Ovary (tissue), 9 donors: Measurements from ENCODE around the gene PRAMEF10. TPM values are rescaled to one million over a fixed set of nuclear protein-coding genes. Genes with fewer than 3 reads are reported as not detected.
"Not testable (repeated sequence)": the region's sequence is repeated elsewhere in the genome, so short reads cannot be mapped to it uniquely, and the experiment has no call there.

Experiments
- DNase-seq, 5 donors: peaks; one replicate each; pipeline ENCODE4 v3.0.0-alpha.2; 2019 to 2020
- H3K27ac ChIP-seq, 2 donors: fragments of 200-600 bp; one replicate each; pipeline versions ENCODE4 v1.5.1 to v1.8.0; 2019 to 2022
- H3K27me3 ChIP-seq: fragments of 200-600 bp; one replicate; pipeline ENCODE4 v1.8.0; 2022
- H3K36me3 ChIP-seq: fragments of 200-600 bp; sonication (generic); one replicate; pipeline ENCODE4 v1.5.1; 2019
- H3K4me1 ChIP-seq: one replicate; pipeline ENCODE4 v1.8.1; 2013; ENCODE audit warnings: mild to moderate bottlenecking, moderate library complexity; ENCODE audit not compliant: insufficient read depth
- H3K4me3 ChIP-seq: fragments of 200-600 bp; sonication (generic); one replicate; pipeline ENCODE4 v1.5.1; 2017
- H3K9me3 ChIP-seq, 2 donors: fragments of 200-600 bp in 1 of 2; sonication (generic) in 1 of 2; one replicate each; pipeline versions ENCODE4 v1.5.1 to v1.8.1; 2013 to 2019; ENCODE audit warnings: mild to moderate bottlenecking in 1 of 2, moderate library complexity in 1 of 2
- EP300 ChIP-seq: sonication (generic); formaldehyde crosslinking; IDR thresholded peaks from one replicate; pipeline ENCODE4 v1.6.1; 2017; ENCODE audit warnings: antibody characterized with exemption
- POLR2A ChIP-seq: fragments of 450-650 bp; IDR thresholded peaks from one replicate; pipeline ENCODE4 v1.6.1; 2017; ENCODE audit warnings: antibody characterized with exemption, mild to moderate bottlenecking, moderate library complexity
- WGBS, 3 donors: extraction: QIAGEN DNeasy Blood & Tissue Kit in 1 of 3; methylation state at CpG; one replicate each; pipeline versions ENCODE4 v1.1.5 to v1.1.7; 2013 to 2017; 5-methylcytosine and 5-hydroxymethylcytosine counted together
- intact Hi-C, 4 donors: fragments of 100-400 bp; cut with DNase I; formaldehyde crosslinking; loops; one replicate each; pipeline versions ENCODE4 v1.11.0 to v1.15.1; 2022 to 2023
- polyA plus RNA-seq, 2 donors: library from polyadenylated mRNA; stranded (reverse); fragments of 200-250 nt in 1 of 2; fragments of 350-450 nt in 1 of 2; fragmentation: Illumina TruSeq in 1 of 2; extraction: RNeasy Lipid Tissue Mini Kit (QIAGEN cat#74804) in 1 of 2; gene quantifications; one replicate each; pipeline ENCODE4 v1.2.3, GENCODE V29; 2013 to 2014
- small RNA-seq: library from RNA; depleted of rRNA; stranded (forward); fragments of <200 nt; gene quantifications from one replicate; pipeline ENCODE3, GENCODE V24; 2016
- total RNA-seq, 7 donors: library from RNA; depleted of rRNA in 2 of 7; stranded (reverse); fragments of >200 nt in 2 of 7; fragmentation: NEBNext Ultra II Directional in 3 of 7; extraction: Animal tissue kit (Norgen Biotek cat#: 25700) in 3 of 7; gene quantifications; one replicate each; pipeline versions ENCODE4 v1.1.0 to v1.2.4, GENCODE V29; 2016 to 2023
- TF ChIP-seq, protein P1 (sequence below), 3 donors: fragments of 450-650 bp in 2 of 3; fragments of 200-600 bp in 1 of 3; IDR thresholded peaks; one replicate each; pipeline versions ENCODE4 v1.5.1 to v1.8.0; 2016 to 2022; ENCODE audit warnings: antibody characterized with exemption in 3 of 3, mild to moderate bottlenecking in 1 of 3
- donor health status: DM: no; HTN: no; CAD: no; lungs with moderate emphysema.
- donor health status: DM: no; HTN: no; CAD: no.
- donor health status: Bipolar disorder and iron deficiency.
- donor health status: DM: yes; HTN: yes; CAD: no.
- donor health status: DM: no; HTN: no; CAD: no.
- donor health status: DM: yes; HTN: yes; CAD: no.

Gene PRAMEF10
- total and polyA plus RNA-seq, 9 donors, result not detected

DNA sequence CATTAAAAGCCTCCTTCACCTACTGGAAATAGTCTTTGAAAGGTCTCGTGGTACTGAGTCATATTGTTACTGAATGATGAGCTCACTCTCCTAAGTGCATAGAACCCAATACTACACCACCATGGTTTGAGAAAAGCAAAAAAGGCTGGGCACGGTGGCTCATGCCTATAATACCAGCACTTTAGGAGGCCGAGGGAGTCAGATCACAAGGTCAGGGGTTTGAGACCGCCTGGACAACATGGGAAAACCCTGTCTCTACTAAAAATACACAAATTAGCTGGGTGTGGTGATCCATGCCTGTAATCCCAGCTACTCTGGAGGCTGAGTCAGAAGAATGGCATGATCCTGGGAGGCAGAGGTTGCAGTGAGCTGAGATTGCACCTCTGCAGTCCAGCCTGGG, 46.3 kb downstream of the PRAMEF10 start:
- no peak overlapping the region for H3K4me3 ChIP-seq
- intact Hi-C loops, result no loop called here
- H3K27me3 ChIP-seq, result no peaks in the 10 kb centered on the region
- no peaks in the 10 kb centered on the region for H3K36me3 ChIP-seq
- TF ChIP-seq, protein P1, sequence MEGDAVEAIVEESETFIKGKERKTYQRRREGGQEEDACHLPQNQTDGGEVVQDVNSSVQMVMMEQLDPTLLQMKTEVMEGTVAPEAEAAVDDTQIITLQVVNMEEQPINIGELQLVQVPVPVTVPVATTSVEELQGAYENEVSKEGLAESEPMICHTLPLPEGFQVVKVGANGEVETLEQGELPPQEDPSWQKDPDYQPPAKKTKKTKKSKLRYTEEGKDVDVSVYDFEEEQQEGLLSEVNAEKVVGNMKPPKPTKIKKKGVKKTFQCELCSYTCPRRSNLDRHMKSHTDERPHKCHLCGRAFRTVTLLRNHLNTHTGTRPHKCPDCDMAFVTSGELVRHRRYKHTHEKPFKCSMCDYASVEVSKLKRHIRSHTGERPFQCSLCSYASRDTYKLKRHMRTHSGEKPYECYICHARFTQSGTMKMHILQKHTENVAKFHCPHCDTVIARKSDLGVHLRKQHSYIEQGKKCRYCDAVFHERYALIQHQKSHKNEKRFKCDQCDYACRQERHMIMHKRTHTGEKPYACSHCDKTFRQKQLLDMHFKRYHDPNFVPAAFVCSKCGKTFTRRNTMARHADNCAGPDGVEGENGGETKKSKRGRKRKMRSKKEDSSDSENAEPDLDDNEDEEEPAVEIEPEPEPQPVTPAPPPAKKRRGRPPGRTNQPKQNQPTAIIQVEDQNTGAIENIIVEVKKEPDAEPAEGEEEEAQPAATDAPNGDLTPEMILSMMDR (IDR thresholded peaks at IDR 0.05), result no peak
- TF ChIP-seq POLR2A (no peak), EP300 (no peak)
- no peaks in the 10 kb centered on the region for H3K9me3 ChIP-seq
- 59 to 70% (median 59%) methylated on average over 4 of the region's 4 CpGs for WGBS, 3 donors
- H3K27ac ChIP-seq, result no peak overlapping the region
- no peak for DNase-seq
- no peaks in the 10 kb centered on the region for H3K4me1 ChIP-seq

DNA sequence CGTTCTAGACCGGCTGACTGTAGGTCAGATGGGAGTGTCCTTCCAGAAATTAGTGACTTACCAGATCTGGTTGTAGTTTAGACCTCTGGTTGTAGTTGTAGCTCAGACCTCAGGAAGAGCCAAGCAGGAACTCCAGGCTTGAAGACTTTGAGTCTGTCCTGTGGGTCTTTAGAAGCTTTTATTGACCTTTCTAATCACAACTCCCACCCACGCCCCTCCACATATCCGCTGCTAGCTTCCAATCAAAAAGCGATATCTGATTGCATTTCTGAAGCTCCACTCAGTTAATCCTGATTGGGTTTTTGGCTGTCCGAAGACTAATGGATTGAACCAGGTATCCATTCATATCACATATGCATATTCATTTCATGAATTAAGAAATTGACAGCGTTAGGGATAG, 49.5 kb downstream of the PRAMEF10 start, which contains the start of gene HNRNPCL1:
Gene HNRNPCL1, minus strand, starts transcription at position 101 of the 400 bp plus-strand sequence. CDS start 431 bp downstream, outside the sequence.
- intact Hi-C loops, H3K27me3 ChIP-seq, H3K4me1 ChIP-seq, H3K4me3 ChIP-seq, DNase-seq, H3K27ac ChIP-seq, H3K36me3 ChIP-seq, H3K9me3 ChIP-seq: not testable (repeated sequence)
- 81 to 93% (median 81%) methylated on average over 7 of the region's 7 CpGs for WGBS, 3 donors

Small RNA genes within 50 kb of the gene (small RNA-seq; reads per million reads assigned to genes)
- not detected for gene RNU6-1072P

Other genes starting within 250 kb of the PRAMEF10 start
- gene AADACL3, start 182.2 kb downstream of the PRAMEF10 start, total RNA-seq, result not detected
- gene AADACL3, start 182.2 kb downstream of the PRAMEF10 start, polyA plus RNA-seq, result not detected
- 1 to 10 TPM in 1 of 7 donors, under 1 TPM in 3, not detected in 3; 0.32 to 2.2 (median 0.76) TPM for gene CFAP107, start 152.1 kb downstream of the PRAMEF10 start, total RNA-seq
- gene CFAP107, start 152.1 kb downstream of the PRAMEF10 start, polyA plus RNA-seq, result not detected
- not detected for gene PRAMEF12, start 124.5 kb downstream of the PRAMEF10 start, total RNA-seq
- gene PRAMEF12, start 124.5 kb downstream of the PRAMEF10 start, polyA plus RNA-seq, result not detected
- not detected for gene PRAMEF1, start 106.9 kb downstream of the PRAMEF10 start, total RNA-seq
- not detected for gene PRAMEF1, start 106.9 kb downstream of the PRAMEF10 start, polyA plus RNA-seq
- not detected for gene PRAMEF11, start 66.9 kb downstream of the PRAMEF10 start, total RNA-seq
- not detected for gene PRAMEF11, start 66.9 kb downstream of the PRAMEF10 start, polyA plus RNA-seq
- not detected for gene HNRNPCL1, start 49.5 kb downstream of the PRAMEF10 start, total RNA-seq
- gene HNRNPCL1, start 49.5 kb downstream of the PRAMEF10 start, polyA plus RNA-seq, result not detected
- gene PRAMEF2, start 41.2 kb downstream of the PRAMEF10 start, total RNA-seq, result not detected
- gene PRAMEF2, start 41.2 kb downstream of the PRAMEF10 start, polyA plus RNA-seq, result not detected
- gene PRAMEF4, start 12.1 kb downstream of the PRAMEF10 start, total RNA-seq, result not detected
- gene PRAMEF4, start 12.1 kb downstream of the PRAMEF10 start, polyA plus RNA-seq, result not detected
- gene PRAMEF7, start 18.3 kb upstream of the PRAMEF10 start, total RNA-seq, result not detected
- not detected for gene PRAMEF7, start 18.3 kb upstream of the PRAMEF10 start, polyA plus RNA-seq
- not detected for gene PRAMEF6, start 49.3 kb upstream of the PRAMEF10 start, total RNA-seq
- gene PRAMEF6, start 49.3 kb upstream of the PRAMEF10 start, polyA plus RNA-seq, result not detected
- gene PRAMEF27, start 158.3 kb upstream of the PRAMEF10 start, total RNA-seq, result not detected
- gene PRAMEF27, start 158.3 kb upstream of the PRAMEF10 start, polyA plus RNA-seq, result not detected
- not detected for gene HNRNPCL3, start 162.5 kb upstream of the PRAMEF10 start, total RNA-seq
- gene HNRNPCL3, start 162.5 kb upstream of the PRAMEF10 start, polyA plus RNA-seq, result not detected
- gene PRAMEF25, start 172.5 kb upstream of the PRAMEF10 start, total RNA-seq, result not detected
- not detected for gene PRAMEF25, start 172.5 kb upstream of the PRAMEF10 start, polyA plus RNA-seq
- gene HNRNPCL2, start 218.6 kb upstream of the PRAMEF10 start, total RNA-seq, result not detected
- not detected for gene HNRNPCL2, start 218.6 kb upstream of the PRAMEF10 start, polyA plus RNA-seq